Embryonic facial prominence (tissue), 1 donor: Measurements from ENCODE around the gene CDH4.

Experiments used
- DNase-seq: peaks from one replicate; pipeline ENCODE4 v3.0.0-alpha.2; 2016; ENCODE audit errors: extremely low spot score

The CDH4 gene

GRCh38 chr20:61750093-61750492, 498.0 kb downstream of the CDH4 start:
- DNase-seq = no peak

- no peak for DNase-seq
These were observed 500.5 kb downstream of the CDH4 start for GRCh38 chr20:61752576-61752975.

DNA sequence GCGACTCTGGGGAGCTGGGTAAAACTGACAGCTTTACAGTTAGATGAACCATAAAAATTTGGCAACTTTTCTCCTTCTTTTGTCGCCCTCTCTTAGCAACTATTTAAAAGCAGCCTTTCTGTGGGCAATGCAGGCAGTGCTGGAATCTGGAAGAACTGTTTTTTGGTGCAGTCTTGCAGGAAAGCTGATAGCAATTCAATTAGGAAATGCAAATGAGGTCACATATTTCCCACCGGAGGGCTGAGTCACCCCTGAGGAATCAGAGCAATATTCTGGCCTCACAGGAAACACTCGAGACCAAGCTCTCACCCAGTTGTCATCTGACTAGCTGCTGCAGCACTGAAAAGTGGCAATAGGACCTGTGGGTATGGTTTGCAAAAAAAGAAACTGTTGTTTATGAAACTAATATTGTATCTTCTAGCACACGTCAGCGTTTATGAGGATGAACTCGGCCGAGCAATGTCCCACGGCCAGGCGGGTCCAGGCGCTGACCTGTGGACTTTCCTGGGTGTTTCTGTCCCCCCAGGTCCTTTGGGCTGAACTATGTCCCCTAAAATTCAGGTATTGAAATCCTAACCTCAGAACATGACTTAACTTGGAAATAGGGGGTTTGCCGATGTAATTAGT, 501.4 kb downstream of the CDH4 start:
- no peak for DNase-seq

- no peak for DNase-seq
These were observed 502.2 kb downstream of the CDH4 start for GRCh38 chr20:61753987-61754956.

DNA sequence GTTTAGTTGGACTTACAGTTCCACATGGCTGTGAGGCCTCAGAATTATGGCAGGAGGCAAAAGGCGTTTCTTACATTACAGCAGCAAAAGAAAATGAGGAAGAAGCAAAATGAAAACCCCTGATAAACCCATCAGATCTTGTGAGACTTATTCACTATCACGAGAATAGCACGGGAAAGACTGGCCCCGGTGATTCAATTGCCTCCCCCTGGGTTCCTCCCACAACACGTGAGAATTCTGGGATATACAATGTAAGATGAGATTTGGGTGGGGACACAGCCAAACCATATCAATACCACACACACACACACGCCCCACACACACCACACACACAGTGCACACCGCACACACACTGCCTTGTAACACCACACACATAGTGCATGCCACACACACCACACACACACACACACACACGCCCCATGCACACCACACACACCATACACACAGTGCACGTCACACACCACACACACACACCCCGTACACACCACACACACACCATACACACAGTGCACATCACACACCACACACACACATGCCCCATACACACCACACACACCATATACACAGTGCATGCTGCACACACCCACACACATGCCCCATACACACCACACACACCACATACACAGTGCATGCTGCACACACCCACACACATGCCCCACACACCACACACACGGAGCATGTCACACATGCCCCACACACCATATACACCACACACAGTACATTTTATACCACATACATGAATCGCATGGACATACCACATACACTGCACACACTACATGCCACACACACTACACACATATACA, 503.1 kb downstream of the CDH4 start:
- DNase-seq = no peak

DNA sequence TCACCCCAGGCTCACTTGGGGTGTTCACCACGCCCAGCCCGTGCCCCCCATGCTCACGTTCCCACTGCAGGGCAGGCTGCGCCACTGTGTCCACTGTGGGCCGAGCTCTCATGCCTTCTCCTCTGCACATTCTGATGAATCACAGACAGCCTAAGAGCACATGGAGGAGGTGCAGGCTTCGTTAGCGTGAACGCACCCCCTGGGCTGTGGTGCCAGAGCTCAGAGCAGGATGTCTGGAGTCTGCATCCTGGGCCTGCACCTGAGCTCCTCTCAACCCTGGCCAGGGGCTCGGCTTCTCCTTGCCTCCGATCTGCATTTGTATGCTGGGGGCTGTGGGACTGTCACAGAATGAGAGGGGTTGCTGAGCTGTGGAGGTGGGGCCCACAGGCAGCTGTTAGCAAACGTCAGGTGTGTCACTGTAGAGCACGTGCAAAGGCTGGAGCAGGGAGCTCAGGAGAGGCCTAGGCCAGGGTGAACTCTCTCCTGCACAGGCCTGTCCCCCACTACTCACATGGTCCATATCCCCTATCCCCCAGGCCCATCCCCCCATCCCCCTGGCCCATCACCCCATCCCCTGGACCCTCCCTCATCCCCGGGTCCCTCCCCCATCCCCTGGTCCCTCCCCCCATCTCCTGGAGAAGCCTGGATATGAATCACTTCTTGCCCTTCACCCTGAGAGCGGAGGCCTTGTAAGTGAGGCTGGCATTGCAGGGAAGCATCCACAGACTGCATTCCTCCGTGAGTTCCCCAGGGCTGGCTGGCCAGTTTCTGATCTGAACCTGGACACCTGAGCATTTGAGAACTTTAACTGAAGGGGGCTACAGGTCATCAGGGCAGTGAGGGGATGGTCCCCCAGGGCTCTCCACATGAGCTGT, 504.1 kb downstream of the CDH4 start:
- no peak for DNase-seq

GRCh38 chr20:61756966-61757677, 505.1 kb downstream of the CDH4 start:
- DNase-seq = no peak

- DNase-seq = no peak
These were observed 505.9 kb downstream of the CDH4 start for GRCh38 chr20:61757678-61758563.

GRCh38 chr20:61758564-61759200, 506.6 kb downstream of the CDH4 start:
- no peak for DNase-seq

GRCh38 chr20:61759286-61760065, 507.4 kb downstream of the CDH4 start:
- DNase-seq = no peak

- no peak for DNase-seq
These were observed 508.3 kb downstream of the CDH4 start for GRCh38 chr20:61760321-61760720.

DNA sequence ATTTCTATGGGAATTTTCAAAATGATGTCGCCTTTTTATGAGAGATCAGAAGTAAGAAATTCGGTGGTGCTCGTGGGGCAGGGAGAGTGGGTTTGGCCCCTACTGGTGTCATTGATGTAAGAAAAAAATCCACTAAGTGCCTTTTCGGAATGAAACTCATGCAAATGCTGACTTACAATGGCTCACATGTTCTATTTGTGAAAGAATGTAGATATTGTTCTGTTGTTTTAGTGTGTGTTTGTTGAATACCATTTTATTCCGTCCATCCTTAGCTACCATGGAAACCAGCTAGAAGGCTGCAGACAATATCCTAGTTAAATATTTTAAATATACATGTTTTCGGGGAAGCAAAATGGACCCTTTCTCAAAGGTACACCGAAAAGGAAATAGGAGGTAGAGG, 508.7 kb downstream of the CDH4 start:
- no peak for DNase-seq

DNA sequence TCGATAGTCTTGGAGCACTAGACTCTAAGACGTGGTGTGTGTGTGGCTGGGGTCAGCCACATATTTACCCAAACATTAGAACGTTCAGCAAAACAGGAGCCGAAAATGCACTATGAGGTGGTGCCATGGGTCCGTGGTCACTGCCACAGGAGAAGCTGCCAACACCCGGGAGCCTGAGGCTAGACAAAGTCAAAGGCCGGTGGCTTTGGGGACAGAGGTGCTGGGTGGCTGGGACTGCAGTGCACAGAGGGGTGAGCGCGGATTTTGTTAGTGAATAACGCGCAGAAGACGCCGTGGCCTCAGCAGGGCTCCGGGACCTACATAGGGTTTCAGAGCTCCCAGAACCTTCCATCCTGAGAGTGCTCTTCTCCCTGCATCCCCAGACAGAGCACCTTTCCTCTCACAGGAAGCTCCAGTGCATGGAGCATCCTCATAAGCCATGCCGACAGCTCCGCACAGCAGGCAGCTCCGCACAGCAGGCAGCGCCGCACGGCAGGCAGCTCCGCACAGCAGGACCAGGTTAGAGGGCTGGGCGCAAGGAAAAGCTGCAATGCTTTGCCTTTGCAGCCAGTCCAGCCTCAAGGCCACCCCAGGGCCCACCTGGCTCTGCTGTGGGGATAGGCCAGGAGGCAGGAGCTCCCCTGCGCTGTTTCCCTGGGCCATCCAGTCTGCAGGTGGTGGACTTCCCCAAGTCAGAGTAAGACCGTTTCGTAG, 509.5 kb downstream of the CDH4 start:
- DNase-seq = no peak

GRCh38 chr20:61762167-61762710, 510.2 kb downstream of the CDH4 start:
- DNase-seq = no peak

DNA sequence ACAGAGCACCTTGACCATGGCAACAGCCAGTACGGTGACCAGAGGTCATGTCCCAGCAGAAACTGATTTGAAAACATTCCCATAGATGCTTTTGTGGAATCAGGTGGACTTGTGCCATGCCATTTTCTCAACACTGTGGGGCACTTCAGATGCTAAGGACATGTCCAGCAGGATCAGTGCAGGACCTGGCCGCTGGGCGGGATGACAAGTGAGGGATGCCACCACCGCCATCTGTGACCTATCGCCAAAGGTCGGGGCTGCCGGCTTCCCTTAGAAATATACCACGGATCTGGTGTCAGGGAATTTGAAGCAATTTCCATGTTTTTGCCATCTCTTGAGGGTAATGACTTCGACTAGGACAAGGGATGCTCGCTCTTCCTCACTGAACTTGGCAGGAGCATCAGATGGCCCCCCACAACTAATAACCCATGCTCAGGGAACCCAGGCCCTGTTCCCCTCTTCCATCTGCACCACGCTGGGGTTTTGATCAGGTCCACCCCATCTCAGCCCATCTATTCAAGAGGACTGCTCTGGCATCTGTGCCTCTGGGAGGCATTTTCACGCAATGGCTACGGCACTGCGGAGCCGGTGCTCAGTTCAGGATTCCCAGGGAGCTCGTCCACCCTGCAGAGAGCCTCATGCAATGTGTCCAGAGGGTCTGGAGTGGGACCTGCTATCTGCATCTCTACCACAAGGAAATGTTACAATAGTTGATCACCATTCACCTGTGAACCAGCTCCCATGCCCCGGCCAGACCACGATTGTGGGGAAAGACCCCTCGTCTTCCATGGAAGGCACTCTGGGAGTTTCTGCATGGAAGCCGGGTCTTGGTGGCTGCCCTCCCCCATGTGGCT, 511.1 kb downstream of the CDH4 start:
- no peak for DNase-seq

GRCh38 chr20:61763740-61764400, 511.8 kb downstream of the CDH4 start:
- DNase-seq = no peak
